GM18499 (cell line): ENCODE data around the gene CD81.

Experiments used
- ATAC-seq: cut with Tn5 transposase; IDR thresholded peaks from one replicate; pipeline ENCODE4 v1.9.1; 2021; ENCODE audit warnings: moderate number of reproducible peaks; ENCODE audit not compliant: insufficient read depth, unreplicated experiment

CD81 gene

DNA sequence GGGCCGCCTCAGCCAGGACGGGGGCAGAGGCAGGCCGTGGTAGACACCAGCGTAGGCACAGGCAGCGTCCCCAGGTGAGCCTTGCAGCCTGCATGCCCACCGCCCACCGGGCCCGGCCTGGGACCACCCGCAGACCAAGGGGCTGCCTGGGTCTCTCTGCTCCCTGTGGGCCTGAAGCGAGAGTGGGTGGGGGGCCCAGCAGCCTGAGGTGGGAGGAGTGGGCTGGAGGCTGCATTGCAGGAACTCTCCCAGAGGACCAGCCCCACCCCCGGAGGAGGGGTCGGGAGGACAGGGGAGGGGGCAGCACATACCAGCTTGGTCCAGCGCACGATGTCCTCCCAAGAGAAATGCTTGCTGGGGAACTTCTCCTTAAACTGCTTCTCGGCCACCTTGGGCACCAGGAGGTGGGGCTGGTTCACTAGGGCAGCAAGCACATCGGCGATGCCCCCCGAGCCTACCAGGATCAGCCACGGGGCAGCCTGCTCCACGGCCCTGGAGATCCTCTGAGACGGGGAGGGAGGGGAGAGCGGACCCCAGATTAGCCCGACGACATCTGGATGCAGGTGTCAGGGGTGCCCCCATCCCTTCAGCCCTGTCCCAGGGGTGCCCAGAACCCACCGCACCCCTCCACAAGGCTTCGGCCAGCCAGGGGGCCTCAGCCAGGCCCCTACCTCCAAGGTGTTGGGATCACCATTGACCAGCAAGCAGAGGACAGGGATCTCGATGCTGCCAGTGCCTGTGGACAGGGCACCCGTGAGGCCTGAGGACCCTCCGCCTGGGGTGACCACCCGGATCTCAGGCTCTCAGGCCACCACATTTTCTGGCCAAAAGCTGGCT, 41.0 kb downstream of the CD81 start:
- no peak for ATAC-seq

DNA sequence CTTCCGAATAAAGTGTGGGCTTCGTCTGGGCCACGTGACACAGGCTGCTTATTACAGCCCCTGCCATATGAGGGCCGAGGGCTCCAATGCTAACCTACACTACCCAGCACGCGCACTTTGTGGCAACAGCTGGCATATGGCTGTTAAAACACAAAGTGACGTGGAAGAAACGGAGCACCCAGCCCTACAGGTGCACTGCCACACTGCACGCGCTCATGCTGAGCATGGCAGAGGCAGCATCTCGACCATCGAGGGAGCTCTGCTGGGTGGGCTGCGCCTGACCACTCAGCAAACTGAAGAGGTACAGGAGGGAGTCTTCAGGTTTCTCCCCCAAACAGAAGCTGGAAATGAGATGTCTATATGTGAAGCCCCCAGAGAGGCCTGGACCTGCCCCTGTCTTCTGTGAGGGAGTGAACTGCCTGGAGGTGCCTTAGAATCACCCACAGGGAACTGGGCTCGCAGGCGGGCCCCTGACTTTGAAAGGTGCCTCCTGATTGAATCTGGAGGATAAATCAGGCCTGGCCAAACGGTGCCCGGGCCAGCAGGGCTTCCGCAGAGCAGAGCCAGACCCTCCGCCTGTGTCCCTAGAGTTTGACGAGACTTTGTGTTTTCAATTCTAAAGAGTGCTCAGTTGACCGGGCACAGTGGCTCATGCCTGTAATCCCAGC, 41.7 kb downstream of the CD81 start:
- no peak for ATAC-seq

DNA sequence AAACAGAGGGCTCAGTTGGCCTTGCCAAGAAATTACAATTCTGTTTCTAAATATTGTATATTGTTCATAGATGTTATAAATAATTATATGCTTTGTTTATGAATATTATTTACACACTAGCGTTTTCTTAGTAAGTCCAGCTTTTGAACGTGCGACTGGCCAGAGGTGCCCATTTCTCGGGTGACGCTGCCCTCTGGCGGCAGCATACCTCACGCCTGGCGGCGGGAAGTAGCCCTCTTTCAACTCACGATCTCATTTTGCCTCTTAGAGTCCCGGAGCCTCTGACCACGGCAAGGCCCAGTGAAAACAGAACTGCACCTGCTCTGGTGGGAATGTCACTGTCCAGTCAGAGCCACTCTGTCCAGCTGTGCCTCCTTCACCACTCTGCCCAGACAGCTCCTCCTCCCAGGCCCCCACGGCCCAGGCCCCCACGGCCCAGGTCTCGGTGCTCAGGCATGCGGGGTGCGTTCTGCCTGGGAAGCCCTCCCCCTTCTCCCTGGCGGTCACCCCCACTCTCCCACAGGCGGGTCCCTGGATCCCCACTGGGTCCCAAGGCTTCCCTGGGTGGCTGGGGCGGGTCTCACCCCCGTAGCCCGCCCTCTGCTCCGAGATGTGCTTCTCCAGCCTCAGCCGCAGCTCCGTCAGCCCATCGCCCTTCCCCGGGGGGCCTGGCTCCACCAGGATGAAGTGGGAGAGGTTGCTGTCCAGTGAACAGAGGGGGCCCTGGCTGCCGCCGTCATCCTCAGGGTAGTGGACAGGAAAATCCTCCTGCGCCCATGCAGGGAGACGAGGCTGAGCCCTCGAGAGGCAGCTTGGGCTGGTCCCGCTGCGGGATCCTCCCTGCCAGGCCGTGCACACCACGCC, 42.8 kb downstream of the CD81 start:
- ATAC-seq = no peak

- ATAC-seq = no peak
Measured at GRCh38 chr11:2420502-2421225, 43.6 kb downstream of the CD81 start.

DNA sequence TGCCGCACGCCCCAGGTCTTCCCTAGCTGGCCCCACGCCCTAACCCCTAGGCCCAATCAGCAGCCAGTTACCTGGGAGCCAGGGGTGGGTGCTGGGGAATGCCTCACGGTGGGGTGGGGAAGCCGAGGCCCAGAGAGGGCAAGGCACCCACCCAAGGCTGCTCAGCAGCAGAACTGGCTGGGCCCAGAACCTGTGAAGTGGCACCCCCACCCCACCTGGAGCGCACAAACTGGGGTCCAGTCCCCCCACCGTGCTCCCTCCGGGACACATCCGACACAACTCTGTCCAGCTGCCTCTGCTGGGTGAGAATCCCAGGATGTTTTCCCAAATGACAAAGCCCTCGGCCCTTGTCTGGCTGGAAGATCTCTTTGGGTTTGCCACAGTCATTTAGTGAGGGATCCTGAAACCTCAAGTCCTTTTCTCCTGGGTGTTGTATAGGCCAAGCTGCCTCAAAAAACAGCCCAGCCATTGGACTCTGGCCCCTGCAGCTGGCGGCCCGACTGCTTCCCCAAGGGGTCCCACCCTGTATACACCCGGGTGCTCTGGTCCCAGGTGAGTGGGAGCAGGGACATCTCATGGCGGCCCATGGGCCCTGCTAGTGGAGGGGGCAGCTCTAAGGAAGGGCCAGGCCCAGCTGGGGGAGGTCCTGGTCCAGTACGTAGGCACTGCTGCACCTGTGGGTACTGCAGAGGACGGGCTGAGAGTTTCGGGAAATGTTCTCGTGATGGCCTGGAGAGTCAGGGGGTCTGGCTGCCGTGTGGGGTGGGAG, 44.3 kb downstream of the CD81 start:
- ATAC-seq = no peak

DNA sequence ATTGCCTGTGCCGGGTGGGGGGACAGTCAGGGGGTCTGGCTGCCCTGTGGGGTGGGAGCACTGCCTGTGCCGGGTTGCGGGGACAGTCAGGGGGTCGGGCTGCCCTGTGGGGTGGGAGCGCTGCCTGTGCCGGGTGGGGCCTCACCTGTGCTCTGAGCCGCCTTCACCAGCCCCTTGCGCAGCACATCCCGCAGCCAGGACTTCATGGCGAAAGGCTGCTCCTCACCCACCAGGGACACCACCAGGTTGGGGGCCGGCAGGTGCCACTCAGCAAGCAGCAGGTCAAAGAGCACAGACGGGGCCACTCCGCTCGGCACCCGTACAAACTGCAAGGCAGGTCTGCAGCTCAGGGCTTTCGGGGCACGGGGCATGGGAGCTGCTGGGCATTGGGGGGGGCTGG, 44.9 kb downstream of the CD81 start:
- no peak for ATAC-seq

GRCh38 chr11:2422461-2423156, 45.5 kb downstream of the CD81 start:
- ATAC-seq = no peak

DNA sequence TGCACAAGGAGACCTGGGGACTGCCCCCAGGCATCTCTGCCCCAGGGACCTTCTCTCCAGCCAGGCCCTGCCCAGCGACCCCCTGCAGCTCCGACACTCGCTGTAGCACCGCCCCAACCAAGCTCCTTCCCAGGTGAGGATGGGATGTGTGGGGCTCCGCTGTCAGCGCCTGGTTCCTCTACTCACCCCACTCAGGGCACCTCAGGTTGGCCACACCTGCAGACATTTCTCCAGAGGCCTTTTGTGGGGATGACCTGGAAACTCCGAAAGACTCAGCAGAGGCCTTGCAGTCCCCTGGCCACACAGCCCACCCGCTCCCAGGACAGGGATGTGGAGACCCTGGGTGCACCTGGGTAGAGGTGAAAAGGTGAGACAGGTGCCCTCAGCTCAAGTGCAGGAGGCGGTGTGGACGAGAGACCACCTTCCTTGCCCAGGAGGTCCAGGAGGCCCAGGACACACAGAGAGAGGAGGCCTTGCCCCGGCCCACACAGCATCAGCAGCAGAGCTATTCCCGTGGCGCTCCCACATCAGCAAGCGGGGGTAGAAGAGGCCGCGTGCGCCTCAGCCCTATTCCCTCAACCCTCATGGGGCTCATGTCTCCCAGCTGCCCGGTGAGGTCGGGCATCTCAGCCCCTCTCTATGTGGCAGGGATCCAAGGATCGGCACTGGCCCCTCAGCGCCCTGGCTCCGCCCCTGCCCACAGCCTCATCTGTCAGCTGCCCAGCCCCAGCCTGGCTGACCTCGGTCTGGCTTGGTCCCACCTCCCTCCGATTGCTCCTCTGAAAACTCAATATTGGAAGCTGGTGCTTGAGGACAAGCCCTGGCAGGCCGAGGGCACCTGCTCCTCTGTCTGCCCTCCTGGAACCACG, 46.3 kb downstream of the CD81 start:
- ATAC-seq = no peak

DNA sequence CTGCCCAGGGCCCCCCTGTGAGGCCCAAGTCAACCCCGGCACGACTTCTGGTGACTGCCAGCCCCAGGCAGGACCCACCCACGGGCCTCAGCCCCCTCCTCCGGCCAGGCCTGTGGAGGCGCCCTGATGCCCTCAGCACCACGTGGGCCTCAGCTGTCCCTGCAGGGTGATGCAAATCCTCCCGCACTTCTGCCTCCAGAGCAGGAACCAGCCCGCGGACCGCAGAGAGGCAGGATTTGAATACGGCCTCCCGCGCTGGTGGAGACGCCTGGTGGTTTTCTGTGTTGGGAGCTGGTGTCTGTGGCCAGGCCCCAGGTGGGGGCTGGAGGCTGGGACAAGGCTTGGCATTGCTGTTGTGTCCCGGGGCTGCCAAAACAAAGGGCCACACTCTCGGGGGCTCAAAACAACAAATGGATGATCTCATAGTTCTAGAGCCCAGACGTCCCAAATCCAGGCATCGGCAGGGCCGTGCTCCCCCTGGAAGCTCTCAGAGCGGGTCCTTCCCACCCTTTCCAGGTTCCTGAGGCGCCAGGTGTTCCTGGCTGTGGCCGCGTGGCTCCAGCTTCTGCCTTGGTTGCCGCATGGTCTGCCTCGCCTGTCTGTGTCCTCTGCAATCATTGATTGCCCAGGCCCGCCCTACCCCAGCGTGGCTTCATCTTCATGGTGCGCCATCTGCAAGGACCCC, 47.8 kb downstream of the CD81 start:
- no peak for ATAC-seq

- no peak for ATAC-seq
Measured at GRCh38 chr11:2425506-2425905, 48.4 kb downstream of the CD81 start.

- ATAC-seq = no peak
Measured at GRCh38 chr11:2426221-2426620, 49.1 kb downstream of the CD81 start.

DNA sequence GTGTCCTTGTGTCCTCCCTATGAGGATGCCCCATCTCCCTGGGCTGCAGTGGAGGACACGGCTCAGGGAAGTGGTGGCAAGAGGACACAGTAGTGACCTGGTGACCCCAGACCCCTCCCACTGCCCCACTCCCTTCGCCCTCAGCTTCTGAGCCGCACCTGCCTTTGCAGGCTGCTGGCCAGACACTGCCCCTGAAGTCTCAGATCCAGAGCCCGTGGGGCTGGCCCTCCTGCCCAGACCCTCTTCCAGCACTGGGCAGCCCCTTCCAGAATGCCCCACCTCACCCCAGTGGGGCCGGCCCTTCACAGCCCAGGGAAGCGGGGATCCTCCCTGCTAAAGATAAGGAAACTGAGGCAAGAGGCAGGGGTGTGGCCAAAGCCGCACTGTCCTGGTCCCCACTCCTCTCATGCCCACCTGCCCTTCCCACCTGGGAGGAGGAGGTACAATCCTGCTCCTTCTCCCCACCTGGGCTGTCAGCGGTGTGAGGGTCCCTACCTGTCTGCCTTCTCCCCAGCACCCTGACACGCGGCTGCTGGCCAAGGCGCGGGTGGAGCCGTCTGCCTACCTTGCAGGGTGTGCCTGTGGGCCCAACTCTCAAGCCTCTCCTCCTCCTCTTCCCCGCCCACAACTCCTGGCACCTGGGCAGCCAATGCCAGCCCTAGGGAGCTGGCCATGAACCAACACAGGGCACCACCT, 49.9 kb downstream of the CD81 start:
- no peak for ATAC-seq

- ATAC-seq = no peak
Measured at GRCh38 chr11:2427721-2428321, 50.7 kb downstream of the CD81 start.

DNA sequence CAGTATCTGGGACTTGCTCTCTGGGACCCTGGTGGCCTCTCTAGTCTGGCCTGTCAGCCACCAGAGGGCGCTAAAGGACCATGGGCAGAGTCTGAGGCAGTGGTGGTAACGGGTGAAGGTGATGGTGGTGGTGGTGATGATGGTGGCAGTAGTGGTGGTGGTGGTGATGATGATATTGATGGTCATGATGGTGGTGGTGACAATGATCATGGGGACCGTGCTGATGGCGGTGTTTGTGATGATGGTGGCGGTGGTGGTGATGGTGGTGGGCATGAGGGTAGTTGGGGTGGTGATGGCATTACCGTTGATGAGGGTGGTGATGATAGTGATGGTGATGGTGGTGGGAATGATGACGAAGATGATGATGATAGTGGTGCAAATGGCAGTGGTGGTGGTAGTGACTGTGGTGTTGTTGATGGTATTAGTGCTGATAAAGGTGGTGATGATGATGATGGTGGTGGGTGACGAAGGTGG, 51.2 kb downstream of the CD81 start:
- ATAC-seq = no peak

DNA sequence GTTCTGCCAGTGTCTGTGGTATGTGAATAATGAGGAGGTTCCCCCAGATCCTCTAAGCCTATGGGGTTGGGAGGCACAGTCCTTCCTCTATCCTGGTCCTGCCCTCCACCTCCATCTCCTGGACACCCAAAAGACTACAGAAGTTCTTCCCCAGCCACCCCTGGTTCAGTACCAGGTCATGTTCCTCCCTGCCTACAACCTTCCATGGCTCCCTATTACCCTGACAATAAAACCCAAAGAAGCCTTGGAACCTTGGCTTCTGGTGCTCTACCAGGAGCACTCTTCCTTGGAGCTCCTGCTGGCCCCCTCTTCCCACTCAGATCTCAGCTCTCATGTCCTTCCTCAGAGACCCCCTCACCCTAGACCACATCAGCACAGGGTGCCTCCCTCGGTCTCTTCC, 54.3 kb downstream of the CD81 start:
- ATAC-seq = no peak

DNA sequence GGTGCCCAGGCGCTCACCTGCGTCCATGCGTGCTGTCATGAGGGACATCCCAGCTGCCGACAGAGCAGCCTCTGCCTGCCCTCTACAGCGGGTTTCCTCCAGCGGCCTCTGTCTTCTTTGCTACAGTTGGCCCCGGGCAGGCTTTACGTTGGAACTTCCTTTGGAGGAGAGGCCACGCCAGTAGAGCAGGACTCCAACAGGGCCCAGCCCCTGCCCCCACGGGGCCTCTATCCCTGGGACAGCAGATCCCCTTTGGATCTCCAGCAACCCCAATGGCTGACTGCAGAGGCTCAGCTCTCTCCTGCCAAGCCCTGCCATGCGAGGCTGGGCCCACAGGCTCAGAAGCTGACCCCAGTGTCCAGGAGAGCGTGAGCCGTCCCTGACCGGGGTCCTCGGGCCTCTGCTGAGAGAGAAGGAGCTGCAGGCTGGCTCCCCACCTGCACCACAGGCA, 55.1 kb downstream of the CD81 start:
- no peak for ATAC-seq
